Measurements from ENCODE around the gene HECW1.

GRCh38 chr7:43384616-43385308 lies 272.3 kb downstream of the HECW1 start:
- TF ChIP-seq EZH2 (IDR thresholded peaks at IDR 0.05) (no peak), POLR2AphosphoS5 (IDR thresholded peaks at IDR 0.05; ENCODE audit: borderline replicate concordance, low read depth, low read length) (no peak), FOXP2 (optimal IDR thresholded peaks at IDR 0.05; ENCODE audit: control extremely low read depth, extremely low read length, insufficient read depth) (no peak)

All from SK-N-MC (cell line).